Measurements from ENCODE around the gene TMEM156. TPM values are rescaled to one million over a fixed set of nuclear protein-coding genes. Genes with fewer than 3 reads are reported as not detected.

Gene TMEM156
- total RNA-seq, 1 donor from 2014 or later: not detected

- no peak for TF ChIP-seq CTCF (IDR thresholded peaks at IDR 0.05; ENCODE audit: borderline replicate concordance)
- no peaks in the 10 kb centered on the region for H3K36me3 ChIP-seq
- intact Hi-C loops (cut with micrococcal nuclease): no loop called here
- H3K4me3 ChIP-seq: no peak overlapping the region
- H3K4me1 ChIP-seq: no peaks in the 10 kb centered on the region
- H3K27me3 ChIP-seq (ENCODE audit: low read depth): peaks cover 5% of the 10 kb centered on the region
- no peaks in the 10 kb centered on the region for H3K9me3 ChIP-seq (replicated peaks)
- no peak for DNase-seq
- no peak overlapping the region for H3K27ac ChIP-seq (replicated peaks)
Measured at GRCh38 chr4:38955957-38956356, 76.3 kb downstream of the TMEM156 start.

- peaks cover 5% of the 10 kb centered on the region for H3K27me3 ChIP-seq (ENCODE audit: low read depth)
- no peaks in the 10 kb centered on the region for H3K9me3 ChIP-seq (replicated peaks)
- H3K4me1 ChIP-seq: no peaks in the 10 kb centered on the region
- TF ChIP-seq CTCF (IDR thresholded peaks at IDR 0.05; ENCODE audit: borderline replicate concordance): no peak
- DNase-seq: no peak
- H3K27ac ChIP-seq (replicated peaks): no peak overlapping the region
- no peak overlapping the region for H3K4me3 ChIP-seq
- no peaks in the 10 kb centered on the region for H3K36me3 ChIP-seq
- intact Hi-C loops (cut with micrococcal nuclease): no loop called here
Measured at GRCh38 chr4:38954727-38955126, 77.5 kb downstream of the TMEM156 start.

GRCh38 chr4:38952017-38952416 is 80.2 kb downstream of the TMEM156 start:
- no peak overlapping the region for H3K27ac ChIP-seq (replicated peaks)
- intact Hi-C loops (cut with micrococcal nuclease): no loop called here

GRCh38 chr4:38951598-38951997 is 80.6 kb downstream of the TMEM156 start:
- TF ChIP-seq CTCF (IDR thresholded peaks at IDR 0.05; ENCODE audit: borderline replicate concordance): no peak
- Histone ChIP-seq H3K27me3 (ENCODE audit: low read depth) (peaks cover 5% of the 10 kb centered on the region), H3K4me3 (no peak overlapping the region), H3K27ac (replicated peaks) (no peak overlapping the region), H3K4me1 (peaks cover 6% of the 10 kb centered on the region), H3K9me3 (replicated peaks) (no peaks in the 10 kb centered on the region), H3K36me3 (no peaks in the 10 kb centered on the region)
- DNase-seq: no peak
- intact Hi-C loops (cut with micrococcal nuclease): no loop called here

More at GRCh38 chr4:38952017-38952416, 80.2 kb downstream of the TMEM156 start:
- H3K36me3 ChIP-seq: no peaks in the 10 kb centered on the region
- no peak for DNase-seq
- no peak for TF ChIP-seq CTCF (IDR thresholded peaks at IDR 0.05; ENCODE audit: borderline replicate concordance)
- H3K4me3 ChIP-seq: no peak overlapping the region
- no peaks in the 10 kb centered on the region for H3K9me3 ChIP-seq (replicated peaks)
- peaks cover 6% of the 10 kb centered on the region for H3K4me1 ChIP-seq
- H3K27me3 ChIP-seq (ENCODE audit: low read depth): peaks cover 5% of the 10 kb centered on the region

- TF ChIP-seq CTCF (IDR thresholded peaks at IDR 0.05; ENCODE audit: borderline replicate concordance): no peak
- peaks cover 6% of the 10 kb centered on the region for H3K4me1 ChIP-seq
- H3K27me3 ChIP-seq (ENCODE audit: low read depth): peaks cover 5% of the 10 kb centered on the region
- no peak for DNase-seq
- H3K27ac ChIP-seq (replicated peaks): no peak overlapping the region
- no peaks in the 10 kb centered on the region for H3K9me3 ChIP-seq (replicated peaks)
- H3K4me3 ChIP-seq: no peak overlapping the region
- H3K36me3 ChIP-seq: no peaks in the 10 kb centered on the region
- intact Hi-C loops (cut with micrococcal nuclease): no loop called here
Measured at GRCh38 chr4:38950734-38951133, 81.5 kb downstream of the TMEM156 start.

GRCh38 chr4:38950159-38950558 is 82.0 kb downstream of the TMEM156 start:
- TF ChIP-seq CTCF (IDR thresholded peaks at IDR 0.05; ENCODE audit: borderline replicate concordance): no peak
- Histone ChIP-seq H3K27me3 (ENCODE audit: low read depth) (peaks cover 5% of the 10 kb centered on the region), H3K4me1 (peaks cover 6% of the 10 kb centered on the region), H3K36me3 (peaks cover 5% of the 10 kb centered on the region), H3K27ac (replicated peaks) (no peak overlapping the region), H3K4me3 (no peak overlapping the region), H3K9me3 (replicated peaks) (no peaks in the 10 kb centered on the region)
- no peak for DNase-seq
- intact Hi-C loops (cut with micrococcal nuclease): no loop called here

Data from left ventricle myocardium inferior (tissue), 1 donor.